ENCODE data around the gene CCDC57.
A peak's percentile ranks its signal among the peaks of the same experiment; 100 is the strongest.

CCDC57 gene

DNA sequence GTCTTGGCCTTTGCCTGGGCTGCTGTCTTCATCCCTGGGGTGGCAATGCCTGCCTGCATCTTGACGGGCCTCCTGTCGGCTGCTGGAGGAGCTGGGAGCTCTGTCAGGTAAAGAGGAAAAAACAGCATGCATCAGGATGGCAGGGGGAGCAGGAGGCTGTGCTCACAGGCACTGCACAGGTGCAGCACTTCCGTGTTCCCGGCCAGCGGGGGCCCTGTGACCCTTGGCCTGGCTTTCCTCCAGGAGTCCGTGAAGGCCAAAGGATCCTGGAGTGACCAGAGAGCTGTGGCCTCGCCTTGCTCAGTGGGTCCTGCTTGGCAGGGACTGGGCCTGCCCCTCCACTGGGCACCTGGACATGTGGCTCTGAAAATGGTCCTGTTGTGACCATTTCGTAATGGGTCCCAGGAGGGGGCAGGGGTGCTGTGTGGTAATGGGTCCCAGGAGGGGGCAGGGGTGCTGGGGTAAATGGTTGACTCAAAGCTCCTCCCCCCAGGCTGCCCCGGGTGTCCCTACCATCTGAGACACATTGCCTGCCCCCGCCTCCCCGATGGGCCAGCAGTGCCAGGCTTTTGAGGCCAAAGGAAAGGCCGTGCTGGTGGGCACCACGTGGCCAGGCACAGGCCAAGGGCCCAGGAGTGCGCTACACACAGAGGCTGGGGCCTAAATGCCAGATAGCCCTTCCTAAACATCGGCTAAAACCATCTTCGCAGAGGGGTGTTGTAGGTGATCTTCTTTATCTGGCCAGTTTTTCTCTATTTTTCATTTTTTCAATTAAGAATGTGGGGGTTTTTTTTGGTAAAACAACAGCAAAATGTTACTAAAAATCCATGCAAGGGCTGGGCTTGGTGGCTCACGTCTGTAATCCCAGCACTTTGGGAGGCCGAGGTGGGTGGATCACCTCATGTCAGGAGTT lies 110.6 kb downstream of the CCDC57 start:
- DNase-seq, result no peak

DNA sequence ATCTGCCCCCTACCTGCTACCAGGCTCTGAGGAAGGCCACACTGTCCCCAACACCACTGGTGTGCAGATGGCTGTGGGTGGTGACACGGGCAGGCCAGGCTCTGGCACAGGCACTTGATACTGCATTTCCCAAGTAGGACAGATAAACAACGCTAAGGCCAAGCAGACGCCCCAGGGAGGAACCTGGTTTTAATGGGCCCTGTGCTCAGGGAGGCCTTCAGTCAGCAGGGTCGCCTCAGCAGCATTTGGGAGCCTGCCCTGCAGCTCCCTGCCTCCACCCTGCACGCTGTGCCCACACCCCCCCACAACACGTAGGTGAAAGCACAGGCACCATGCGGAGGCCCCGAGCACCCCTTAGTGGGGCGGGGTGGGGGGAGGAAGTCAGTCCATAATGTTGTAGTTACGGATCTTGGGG lies 111.3 kb downstream of the CCDC57 start:
- no peak for DNase-seq

DNA sequence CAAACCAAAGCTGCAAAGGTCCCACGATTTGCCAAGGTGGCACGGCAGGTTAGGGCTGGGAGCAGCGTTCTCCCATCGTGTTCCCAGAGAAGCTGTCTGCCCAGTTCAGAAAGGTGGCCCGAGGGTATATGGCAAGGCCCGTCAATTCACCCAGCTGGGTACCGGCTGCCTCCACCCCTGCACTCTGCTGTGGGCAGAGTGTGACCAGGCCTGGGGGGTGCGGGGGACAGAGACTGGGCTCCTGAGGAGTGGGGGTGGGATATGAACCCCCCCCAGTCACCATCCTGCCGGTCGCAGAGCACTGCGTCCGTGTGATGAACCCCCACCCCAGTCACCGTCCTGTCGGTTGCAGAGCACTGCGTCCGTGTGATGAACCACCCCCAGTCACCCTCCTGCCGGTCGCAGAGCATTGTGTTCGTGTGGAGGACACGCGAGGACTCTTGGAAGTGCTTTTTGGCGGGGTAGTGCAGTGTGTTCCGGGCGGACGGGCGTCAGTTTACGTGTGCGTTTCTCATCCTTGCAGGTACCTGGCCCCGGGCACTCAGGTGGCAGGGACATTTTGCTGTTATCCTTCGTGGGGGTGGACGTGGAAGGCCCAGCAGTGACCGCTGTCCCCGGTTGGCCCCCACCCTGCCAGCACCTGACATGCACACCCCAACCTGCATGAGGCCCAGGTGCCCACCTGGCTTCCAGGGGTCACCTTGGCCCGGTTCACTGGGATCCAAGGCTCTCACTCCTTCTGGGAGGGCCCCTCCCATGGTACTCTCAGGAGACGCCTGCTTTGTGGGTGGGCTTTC lies 111.9 kb downstream of the CCDC57 start:
- no peak for DNase-seq

DNA sequence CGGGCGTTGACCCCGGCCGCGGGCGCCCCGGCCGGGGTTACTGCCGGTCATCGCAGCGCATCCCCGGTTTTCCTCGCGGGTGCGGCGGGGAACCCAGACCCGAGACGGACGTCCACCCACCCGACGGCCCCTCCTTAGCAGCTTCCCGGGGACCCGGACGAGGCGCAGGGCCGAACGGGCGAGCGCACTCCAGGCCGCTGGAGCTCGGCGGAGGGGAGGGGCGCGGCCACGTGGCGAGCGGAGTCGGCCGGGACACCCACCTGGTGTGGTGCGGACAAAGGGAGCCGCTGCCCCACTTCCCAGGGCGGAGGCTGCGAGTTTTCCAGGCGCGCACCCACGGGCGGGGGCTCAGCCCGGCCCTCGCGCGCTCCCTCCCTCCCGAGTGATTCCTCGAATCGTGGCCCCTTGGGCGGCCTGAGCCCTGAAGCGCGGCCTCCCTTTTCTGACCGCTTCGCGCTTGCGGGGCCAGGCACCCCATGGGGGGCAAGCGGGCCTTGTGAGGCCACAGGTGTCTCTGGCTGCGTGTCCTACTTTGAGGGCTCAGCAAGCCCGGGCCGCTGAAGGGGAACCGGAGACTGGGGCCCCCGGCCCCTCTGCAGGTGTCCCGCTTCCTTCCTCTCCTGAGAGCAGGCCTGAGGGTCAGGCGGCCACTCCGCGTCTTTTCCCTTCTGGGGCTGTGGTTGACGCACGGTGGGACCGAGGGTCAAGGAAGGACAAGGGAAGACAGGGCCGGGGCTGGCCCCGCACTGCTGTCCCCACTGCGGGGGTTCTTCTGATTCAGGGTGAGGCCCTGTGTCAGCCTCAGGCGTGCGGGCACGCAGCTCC lies 113.5 kb downstream of the CCDC57 start:
- no peak for DNase-seq

- DNase-seq, result peak; percentile 90
These were observed 114.3 kb downstream of the CCDC57 start, which contains the start of gene FASN for GRCh38 chr17:82098169-82098938. Gene FASN, minus strand, starts transcription at chr17:82098236. Its CDS starts 1,791 bp downstream, at chr17:82096445.

DNA sequence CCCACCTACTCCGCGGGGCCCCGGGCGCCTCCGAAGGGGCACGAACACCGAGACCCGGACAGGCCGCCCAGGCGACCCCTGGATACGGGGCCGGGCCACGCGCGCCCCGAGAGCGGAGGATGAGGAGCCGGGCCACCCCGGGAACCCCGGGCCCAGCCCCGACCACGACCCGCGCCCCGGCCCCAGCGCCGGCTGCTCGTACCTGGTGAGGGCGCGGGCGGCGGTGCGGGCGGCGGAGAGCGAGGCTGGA lies 114.8 kb downstream of the CCDC57 start:
- no peak for DNase-seq

- no peak for DNase-seq
These were observed 115.3 kb downstream of the CCDC57 start for GRCh38 chr17:82097184-82097918.

DNA sequence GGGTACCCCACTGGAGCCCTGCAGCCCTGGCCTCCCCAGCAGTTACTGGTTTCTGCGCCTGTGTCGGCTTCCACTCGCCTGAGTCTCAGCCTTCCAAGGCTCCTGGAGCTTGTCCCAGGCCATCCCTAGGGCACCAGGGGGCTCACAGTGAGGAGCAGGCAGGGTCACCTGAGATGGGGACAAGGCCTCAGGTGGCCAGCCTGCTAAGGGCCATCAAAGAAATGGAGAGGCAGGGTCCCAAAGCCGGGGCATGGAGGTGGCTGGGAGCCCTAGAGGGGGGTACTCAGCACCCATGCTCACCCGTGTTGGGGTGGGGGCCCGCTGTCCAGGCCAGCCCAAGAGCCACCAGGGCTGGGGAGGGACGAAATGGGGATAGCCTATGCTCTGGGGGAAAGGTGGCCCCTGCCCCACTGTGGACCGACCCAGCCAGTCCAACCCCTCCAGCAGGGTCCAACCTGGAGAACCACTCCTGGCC lies 115.9 kb downstream of the CCDC57 start:
- DNase-seq, result no peak

DNA sequence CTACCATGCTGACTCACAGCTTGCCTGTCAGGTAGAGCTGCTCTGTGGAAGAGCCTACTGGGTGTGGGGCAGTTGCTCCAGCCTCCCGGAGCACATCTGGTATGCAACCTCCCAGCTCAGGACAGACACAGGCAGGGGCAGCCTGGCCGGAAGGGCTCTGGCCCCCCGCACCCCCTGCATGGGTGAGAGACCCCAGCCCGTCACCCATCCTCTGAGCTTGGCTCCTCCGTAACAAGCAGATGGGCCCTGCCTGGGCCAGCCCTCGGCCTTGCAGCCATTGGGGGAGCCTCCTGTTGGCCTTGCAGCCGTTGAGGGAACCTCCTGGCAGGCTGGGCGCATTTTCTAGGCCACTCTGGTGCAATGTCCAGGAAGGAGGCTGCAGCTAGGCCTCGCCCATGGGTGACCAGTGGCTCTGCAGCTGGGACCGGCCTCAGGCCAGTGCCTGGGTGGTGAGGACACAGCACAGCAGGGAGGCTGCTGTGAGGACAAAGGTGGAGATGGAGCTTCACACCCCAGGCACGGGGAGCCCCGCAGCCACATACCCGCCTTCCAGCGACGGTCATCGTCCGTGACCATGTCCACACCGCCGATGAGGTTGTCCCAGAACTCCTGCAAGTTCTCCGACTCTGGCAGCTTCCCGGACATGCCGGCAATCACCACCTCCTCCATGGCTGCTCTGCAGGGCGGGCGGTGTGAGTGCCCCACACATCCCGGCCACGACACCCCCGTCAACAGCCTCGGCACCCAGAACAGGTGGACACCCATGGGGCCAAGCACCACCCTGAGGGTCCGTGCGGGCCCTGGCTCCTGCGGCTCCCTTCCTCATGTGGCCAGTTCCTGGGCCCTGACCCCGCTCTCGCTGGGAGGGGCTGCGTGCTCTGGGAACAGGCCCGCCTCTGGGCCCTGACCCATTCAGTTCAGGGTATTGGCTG lies 116.6 kb downstream of the CCDC57 start:
- no peak for DNase-seq

GRCh38 chr17:82094931-82095776 lies 117.5 kb downstream of the CCDC57 start:
- no peak for DNase-seq

DNA sequence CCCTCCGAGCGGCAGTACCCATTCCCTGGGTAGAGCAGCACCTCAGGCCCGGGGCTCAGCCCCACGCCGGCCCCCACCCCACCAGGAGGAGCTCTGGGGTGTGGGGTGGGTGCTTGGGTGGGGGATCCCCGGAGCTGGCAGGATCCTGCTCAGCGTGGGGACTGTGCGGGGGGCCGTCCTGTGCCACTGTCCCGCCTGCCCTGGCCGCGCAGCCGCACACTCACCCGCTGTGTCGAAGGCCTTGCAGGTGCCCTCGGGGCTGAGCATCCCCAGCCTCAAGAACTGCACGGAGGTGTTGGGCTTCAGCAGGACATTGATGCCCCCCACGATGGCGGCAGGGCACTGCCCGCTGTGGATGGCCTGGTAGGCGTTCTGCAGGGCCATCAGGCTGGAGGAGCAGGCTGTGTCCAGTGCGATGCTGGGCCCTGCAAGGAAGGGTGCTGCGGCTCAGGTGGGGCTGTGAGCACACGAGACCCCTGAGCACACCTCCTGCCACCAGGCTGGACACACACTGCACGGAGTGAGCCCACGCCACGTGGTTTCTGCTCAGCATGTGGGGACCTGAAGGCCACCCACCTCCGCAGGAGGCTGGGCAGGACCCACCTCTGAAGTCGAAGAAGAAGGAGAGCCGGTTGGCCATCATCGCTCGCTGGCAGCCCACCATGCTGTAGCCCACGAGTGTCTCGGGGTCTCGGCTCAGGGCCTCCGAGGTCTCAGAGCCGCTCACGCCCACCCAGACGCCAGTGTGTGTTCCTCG lies 119.5 kb downstream of the CCDC57 start:
- DNase-seq, result no peak

GRCh38 chr17:82092628-82092994 lies 120.0 kb downstream of the CCDC57 start:
- DNase-seq, result no peak

- DNase-seq, result no peak
These were observed 120.5 kb downstream of the CCDC57 start for GRCh38 chr17:82092094-82092586.

DNA sequence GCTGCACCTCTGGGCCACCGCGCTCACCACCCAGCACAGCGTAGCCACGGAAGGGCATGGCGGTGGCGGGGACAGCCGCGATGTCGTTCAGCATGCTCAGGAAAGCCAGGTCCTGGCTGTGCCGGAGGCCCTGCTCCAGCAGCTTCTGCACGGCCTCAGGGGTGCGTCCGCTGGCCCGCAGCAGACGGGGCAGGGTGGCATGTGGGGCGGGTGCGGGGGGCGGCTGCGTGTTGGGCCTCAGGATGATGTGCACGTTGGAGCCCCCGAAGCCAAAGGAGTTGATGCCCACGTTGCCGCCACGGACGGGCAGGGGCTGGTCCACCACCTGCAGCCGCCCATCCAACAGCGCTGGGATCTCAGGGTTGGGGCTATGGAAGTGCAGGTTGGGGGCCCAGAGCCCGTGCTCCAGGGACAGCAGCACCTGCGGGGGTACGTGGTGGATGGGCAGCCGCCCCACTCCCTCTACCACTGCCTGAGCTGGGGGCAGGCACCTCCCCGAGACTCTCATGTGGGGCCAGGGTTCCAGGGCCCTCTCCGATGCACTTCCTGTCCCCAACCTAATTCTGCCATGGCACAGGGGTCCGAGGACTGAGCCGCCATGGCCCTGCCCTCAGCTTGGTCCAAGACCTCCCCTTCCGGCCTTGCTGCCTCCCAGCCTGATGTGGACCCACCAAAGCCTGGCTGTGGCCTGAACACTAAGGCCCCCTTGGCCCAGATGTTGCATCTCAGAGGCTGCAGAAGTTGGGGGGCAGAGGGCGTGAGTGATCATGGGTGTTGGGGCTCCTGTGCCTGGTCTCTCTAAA lies 121.2 kb downstream of the CCDC57 start:
- DNase-seq, result no peak

DNA sequence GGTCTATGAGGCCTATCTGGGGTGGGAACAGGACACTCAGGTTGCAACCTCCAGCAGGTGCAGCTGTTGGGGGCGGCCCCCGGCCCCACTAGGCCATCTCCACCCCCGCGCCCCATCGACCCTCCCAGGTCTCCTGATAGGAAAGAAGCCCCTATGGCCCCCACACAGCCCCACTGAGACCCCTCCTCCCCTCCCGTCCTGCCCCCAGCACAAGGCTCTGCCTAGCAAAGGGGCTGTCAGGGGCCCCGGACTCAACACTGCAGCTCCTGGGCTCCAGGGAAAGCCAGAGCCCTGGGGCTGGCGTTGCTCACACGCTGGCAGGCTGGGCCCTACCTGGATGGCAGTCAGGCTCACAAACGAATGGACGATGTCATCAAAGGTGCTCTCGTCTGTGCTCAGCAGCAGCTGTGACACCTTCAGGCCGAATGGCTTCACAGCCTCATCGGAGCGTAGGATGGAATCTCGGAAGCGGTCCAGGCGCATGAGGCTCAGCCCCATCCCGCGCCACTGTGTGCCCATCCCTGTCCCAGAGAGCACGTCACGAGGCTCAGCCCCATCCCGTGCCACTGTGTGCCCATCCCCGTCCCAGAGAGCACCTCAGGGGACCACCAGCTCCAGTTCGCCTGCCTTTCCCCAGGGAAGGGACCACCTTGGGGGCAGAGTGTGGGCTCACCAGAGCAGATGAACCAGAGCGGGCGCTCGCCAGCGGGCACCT lies 121.9 kb downstream of the CCDC57 start:
- DNase-seq, result no peak

DNA sequence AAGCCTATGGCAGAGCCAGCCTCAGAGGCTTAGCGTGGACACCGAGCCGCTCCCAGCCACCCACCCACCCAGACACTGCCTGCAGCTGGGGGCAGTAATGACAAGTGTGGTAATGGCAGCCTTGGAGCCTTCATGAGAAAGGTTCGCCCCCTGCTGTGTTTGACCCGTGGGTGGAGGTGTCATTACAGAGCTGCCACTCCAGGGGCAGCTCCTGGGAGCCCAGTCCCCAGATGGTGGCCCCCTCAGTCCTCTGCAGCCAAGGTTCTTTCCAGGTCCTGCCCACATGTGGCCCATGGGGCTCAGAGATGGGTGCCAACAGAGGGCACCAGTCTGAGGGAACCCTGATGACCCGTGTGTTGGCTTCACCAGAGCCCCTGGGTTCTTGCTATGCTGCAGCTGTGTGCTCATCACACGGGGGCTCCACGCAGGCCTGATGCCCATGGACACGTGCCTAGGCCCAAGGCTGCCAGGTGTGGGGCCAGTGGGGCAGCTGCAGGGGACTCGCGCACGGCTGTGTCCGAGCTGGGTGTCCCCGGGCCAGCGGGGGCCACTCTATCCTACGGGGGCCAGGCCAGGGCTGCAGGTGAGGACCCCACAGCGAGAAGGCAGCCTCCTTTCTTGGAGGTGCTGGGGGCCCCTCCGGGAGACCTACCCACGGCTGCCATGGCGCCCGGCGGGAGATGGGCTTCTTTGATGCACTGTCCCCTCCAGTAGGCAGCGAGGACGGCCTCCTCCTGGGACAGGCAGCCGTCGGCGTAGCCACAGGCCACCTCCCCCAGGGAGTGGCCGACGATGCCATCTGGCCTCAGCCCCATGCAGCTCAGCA lies 122.7 kb downstream of the CCDC57 start:
- no peak for DNase-seq

Measured in SHP77 treated with DMSO at 0.1 percent for 48 hours (cell line).